Measurements from ENCODE around the gene AFAP1.

The AFAP1 gene

DNA sequence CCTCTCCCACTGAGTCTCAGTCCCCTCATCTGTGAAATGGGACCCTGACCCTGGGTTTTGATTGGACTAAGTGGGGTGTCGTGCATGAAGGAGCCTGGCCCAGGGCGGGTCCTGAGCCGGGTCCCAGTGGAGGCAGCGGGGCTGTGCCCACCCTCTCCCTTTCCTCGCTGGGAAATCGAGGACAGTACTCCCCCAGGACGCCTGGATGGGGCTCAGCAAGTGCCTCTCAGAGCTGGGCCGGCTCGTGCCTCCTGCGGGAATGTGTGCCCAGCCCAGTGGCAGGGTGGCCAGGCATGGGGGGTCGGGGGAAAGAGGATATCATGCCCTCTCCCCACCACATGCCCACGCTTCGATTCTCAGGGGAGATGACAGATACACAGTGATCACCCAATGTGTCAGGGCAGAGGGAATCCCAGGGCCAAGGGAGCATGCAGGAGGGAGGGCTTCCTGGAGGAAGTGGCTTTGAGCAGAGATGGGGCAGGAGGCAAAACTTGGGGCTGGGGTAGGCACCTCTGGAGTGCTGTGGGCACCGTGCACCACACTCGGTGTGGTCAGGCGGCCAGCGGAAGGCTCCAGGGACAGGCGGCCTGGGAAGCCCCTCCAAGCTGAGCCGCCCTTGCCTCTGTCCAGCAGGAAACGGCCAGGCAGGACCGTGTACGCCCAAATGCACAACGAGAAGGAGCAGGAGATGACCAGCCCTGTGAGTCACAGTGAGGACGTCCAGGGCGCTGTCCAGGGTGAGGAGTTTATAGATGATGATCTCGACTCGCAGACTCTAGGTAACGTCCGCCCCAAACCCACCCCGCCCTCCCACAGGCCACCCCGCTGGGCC is 203.0 kb downstream of the AFAP1 start:
- ATAC-seq (replicated peaks; ENCODE audit: extremely low read depth, poor library complexity, severe bottlenecking) = no peak
- Mint-ChIP-seq H3K4me3 (no peak overlapping the region), H3K4me1 (no peaks in the 10 kb centered on the region), H3K36me3 (ENCODE audit: insufficient read depth) (no peaks in the 10 kb centered on the region), H3K27me3 (peaks cover 9% of the 10 kb centered on the region), H3K27ac (ENCODE audit: low read depth) (no peak overlapping the region), H3K9me3 (no peaks in the 10 kb centered on the region)
- DNase-seq (ENCODE audit: low spot score in 2 of 2) = no peak

DNA sequence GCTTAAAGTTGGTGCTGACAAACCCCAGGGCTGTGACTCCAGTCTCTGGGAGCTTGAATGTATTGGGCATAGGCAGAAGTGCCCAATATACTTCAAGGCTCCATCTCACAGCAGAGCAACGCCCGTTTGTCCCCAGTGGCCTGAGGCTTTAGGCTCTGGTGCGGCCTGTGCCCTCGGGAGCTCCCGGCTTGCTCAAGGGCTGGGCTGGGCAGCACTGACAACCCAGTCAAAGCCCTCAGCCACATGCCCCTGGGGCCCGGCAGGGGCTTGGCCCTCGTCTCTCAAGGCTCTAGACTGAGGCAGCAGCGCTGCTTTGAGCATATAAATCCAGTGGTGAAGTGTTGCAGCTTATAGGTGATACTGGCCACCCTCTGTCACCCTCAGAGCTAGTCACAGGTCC is 203.7 kb downstream of the AFAP1 start:
- peaks cover 9% of the 10 kb centered on the region for H3K27me3 Mint-ChIP-seq
- no peaks in the 10 kb centered on the region for H3K4me1 Mint-ChIP-seq
- DNase-seq (ENCODE audit: low spot score in 2 of 2) (no peak), ATAC-seq (replicated peaks; ENCODE audit: extremely low read depth, poor library complexity, severe bottlenecking) (no peak)
- no peaks in the 10 kb centered on the region for H3K9me3 Mint-ChIP-seq
- no peaks in the 10 kb centered on the region for H3K36me3 Mint-ChIP-seq (ENCODE audit: insufficient read depth)
- no peak overlapping the region for H3K27ac Mint-ChIP-seq (ENCODE audit: low read depth)
- H3K4me3 Mint-ChIP-seq = no peak overlapping the region

DNA sequence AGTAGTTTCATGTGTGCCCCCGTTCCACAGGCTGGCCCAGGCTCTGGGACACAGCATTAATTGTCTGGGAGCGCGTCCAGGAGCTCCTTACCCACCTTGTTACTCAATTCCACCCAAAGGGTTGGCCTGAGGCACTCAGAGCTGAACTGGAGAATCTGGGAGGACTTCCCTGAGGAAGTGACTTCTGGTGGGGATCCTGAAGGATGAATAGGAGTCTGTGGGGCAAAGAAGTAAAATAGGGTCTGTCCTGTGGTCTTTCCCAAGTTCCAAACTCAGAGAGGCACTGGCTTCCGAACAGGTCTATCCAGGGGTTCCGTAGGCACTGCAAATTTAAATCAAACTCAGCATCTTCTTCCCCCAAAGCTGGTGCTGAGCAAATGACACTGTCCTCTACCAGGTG is 204.3 kb downstream of the AFAP1 start:
- H3K4me1 Mint-ChIP-seq = no peaks in the 10 kb centered on the region
- ATAC-seq (replicated peaks; ENCODE audit: extremely low read depth, poor library complexity, severe bottlenecking) = no peak
- DNase-seq (ENCODE audit: low spot score in 2 of 2) = no peak
- peaks cover 9% of the 10 kb centered on the region for H3K27me3 Mint-ChIP-seq
- no peak overlapping the region for H3K4me3 Mint-ChIP-seq
- no peak overlapping the region for H3K27ac Mint-ChIP-seq (ENCODE audit: low read depth)
- no peaks in the 10 kb centered on the region for H3K9me3 Mint-ChIP-seq
- H3K36me3 Mint-ChIP-seq (ENCODE audit: insufficient read depth) = no peaks in the 10 kb centered on the region

DNA sequence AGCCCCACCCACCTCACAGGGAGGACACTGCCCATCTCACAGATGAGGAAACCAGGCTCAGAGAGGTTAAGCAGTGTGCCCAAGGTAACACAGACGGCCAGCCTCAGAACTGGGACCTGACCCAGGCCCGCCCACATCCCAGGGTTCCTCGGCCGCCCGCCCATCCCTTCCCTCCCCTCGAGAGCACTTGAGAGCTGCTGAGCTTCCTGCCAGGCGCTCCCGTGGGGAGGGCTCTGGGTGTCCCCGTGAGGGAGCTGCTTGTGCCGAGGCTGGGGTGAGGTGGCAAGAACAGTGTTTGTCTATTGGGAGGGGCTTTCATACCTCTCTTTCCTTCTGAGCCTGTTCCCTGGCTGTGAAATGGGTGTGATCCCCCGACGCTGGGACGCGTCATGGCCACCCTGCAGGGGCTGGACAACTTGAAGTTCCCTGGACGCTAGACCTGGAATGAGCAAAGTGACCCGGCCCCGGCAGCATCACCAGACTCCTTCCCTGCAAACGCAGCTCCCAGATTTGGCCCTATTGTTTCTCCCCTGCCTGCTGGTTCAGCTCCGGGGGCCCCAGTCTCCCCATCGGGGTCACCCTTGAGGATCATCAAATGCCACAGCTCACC is 204.9 kb downstream of the AFAP1 start:
- no peak overlapping the region for H3K4me3 Mint-ChIP-seq
- no peak for DNase-seq (ENCODE audit: low spot score in 2 of 2)
- no peak for ATAC-seq (replicated peaks; ENCODE audit: extremely low read depth, poor library complexity, severe bottlenecking)
- no peaks in the 10 kb centered on the region for H3K9me3 Mint-ChIP-seq
- H3K27ac Mint-ChIP-seq (ENCODE audit: low read depth) = no peak overlapping the region
- no peaks in the 10 kb centered on the region for H3K36me3 Mint-ChIP-seq (ENCODE audit: insufficient read depth)
- H3K4me1 Mint-ChIP-seq = no peaks in the 10 kb centered on the region
- peaks cover 12% of the 10 kb centered on the region for H3K27me3 Mint-ChIP-seq

DNA sequence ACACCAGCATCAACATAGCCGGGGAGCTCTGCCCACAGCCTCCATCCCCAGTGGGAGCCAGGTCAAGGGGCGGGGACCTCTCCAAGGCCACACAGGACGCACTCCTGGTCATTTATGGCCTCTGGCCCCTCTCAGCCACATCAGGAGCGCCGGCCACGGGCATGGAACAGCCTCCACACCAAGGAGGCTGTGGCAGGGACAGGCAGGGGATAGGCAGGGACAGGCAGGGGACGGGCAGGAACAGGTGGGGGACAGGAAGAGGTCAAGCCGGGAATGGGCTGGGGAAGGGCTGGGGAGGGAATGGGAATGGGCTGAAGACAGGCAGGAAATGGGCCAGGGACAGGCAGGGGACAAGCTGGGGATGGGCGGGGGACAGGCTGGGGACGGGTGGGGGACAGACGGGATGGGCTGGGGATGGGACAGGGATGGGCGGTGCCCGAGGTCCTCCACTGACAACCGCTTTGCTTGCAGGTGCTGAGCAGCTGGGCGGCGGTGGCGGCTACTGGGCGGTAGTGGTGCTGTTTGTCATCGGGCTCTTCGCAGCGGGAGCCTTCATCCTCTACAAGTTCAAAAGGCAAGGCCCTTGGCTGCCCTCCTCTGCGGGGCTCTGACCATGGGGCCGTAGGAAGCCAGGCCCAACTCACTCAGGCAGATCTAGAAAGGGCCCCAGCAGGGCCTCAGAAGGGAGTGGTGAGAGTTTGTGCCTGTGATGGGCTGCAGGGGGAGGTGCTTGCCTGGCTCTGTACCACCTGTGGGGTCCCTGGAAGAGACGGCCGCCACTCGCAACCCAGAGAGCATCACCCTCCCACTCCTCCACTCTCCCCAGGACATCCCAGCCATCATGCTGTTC is 205.6 kb downstream of the AFAP1 start:
- H3K4me3 Mint-ChIP-seq = no peak overlapping the region
- no peak for DNase-seq (ENCODE audit: low spot score in 2 of 2)
- H3K9me3 Mint-ChIP-seq = no peaks in the 10 kb centered on the region
- ATAC-seq (replicated peaks; ENCODE audit: extremely low read depth, poor library complexity, severe bottlenecking) = no peak
- no peaks in the 10 kb centered on the region for H3K36me3 Mint-ChIP-seq (ENCODE audit: insufficient read depth)
- H3K4me1 Mint-ChIP-seq = no peaks in the 10 kb centered on the region
- H3K27ac Mint-ChIP-seq (ENCODE audit: low read depth) = no peak overlapping the region
- H3K27me3 Mint-ChIP-seq = peaks cover 19% of the 10 kb centered on the region

DNA sequence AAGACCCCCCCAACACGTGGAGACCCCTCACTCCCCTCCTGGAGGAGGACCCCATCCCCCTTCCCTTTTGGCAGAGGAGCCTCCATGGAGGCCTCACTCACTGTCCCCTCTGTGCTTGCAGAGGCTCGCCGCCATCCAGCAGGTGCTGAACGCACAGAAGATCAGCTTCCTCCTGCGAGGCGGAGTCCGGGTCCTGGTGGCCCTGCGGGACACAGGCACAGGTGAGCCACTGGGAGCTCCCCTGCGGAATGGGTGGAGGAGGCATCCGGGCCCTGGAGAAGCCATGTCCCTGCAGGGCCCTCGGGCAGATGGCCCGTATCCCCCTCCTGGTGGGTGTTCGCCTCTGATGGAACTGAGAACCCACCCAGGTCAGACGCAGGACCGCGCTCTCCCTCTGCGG is 206.5 kb downstream of the AFAP1 start:
- H3K4me3 Mint-ChIP-seq = no peak overlapping the region
- no peaks in the 10 kb centered on the region for H3K4me1 Mint-ChIP-seq
- no peak overlapping the region for H3K27ac Mint-ChIP-seq (ENCODE audit: low read depth)
- DNase-seq (ENCODE audit: low spot score in 2 of 2) (no peak), ATAC-seq (replicated peaks; ENCODE audit: extremely low read depth, poor library complexity, severe bottlenecking) (no peak)
- H3K27me3 Mint-ChIP-seq = peaks cover 27% of the 10 kb centered on the region
- no peaks in the 10 kb centered on the region for H3K9me3 Mint-ChIP-seq
- no peaks in the 10 kb centered on the region for H3K36me3 Mint-ChIP-seq (ENCODE audit: insufficient read depth)

DNA sequence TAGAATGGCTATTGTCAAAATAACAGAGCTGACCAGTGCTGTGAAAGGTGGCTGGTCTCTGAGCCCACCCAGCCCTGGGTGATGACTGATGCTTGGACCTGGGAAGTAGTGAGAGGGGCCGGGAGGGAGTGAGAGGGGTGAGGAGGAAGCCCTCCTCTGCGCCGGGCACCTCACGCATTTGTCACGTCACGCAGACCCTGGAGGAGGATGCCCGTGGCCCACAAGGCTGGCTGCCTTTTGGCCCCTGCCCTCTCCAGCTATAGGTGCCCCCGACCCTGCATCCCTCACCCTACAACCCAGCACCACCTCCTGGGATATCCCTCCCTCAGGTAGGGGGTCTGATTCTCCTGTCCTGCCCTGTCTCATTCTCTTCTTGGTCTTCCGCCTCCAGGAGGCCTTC is 207.4 kb downstream of the AFAP1 start:
- Mint-ChIP-seq H3K27me3 (peaks cover 28% of the 10 kb centered on the region), H3K4me3 (no peak overlapping the region), H3K9me3 (no peaks in the 10 kb centered on the region), H3K4me1 (no peaks in the 10 kb centered on the region), H3K27ac (ENCODE audit: low read depth) (no peak overlapping the region), H3K36me3 (ENCODE audit: insufficient read depth) (no peaks in the 10 kb centered on the region)
- no peak for ATAC-seq (replicated peaks; ENCODE audit: extremely low read depth, poor library complexity, severe bottlenecking)
- DNase-seq (ENCODE audit: low spot score in 2 of 2) = no peak

- H3K9me3 Mint-ChIP-seq = no peaks in the 10 kb centered on the region
- no peak overlapping the region for H3K4me3 Mint-ChIP-seq
- no peaks in the 10 kb centered on the region for H3K36me3 Mint-ChIP-seq (ENCODE audit: insufficient read depth)
- H3K27ac Mint-ChIP-seq (ENCODE audit: low read depth) = no peak overlapping the region
- H3K4me1 Mint-ChIP-seq = no peaks in the 10 kb centered on the region
- DNase-seq (ENCODE audit: low spot score in 2 of 2) (no peak), ATAC-seq (replicated peaks; ENCODE audit: extremely low read depth, poor library complexity, severe bottlenecking) (no peak)
- H3K27me3 Mint-ChIP-seq = peaks cover 28% of the 10 kb centered on the region
Observed at GRCh38 chr4:7731437-7731836, 208.2 kb downstream of the AFAP1 start.

DNA sequence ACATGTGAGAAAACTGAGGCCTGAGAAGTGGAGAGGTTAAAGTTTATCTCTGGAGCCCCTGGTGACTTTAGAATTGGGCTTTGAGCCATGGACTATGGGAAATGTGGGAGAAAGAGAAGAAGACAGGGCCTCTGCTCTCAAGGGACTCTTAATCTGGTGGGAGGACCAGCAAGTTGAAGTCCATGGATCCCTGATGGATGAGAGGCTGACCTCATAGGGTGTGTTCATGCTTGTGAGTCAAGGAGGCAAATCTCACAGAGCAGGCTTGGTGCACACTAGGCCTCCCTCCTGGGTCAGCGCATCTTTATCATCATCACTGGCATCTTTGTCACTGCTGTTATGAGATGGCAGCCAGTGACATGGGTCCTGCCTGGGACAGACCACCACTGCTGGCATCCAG is 211.9 kb downstream of the AFAP1 start:
- ATAC-seq (replicated peaks; ENCODE audit: extremely low read depth, poor library complexity, severe bottlenecking) (no peak), DNase-seq (ENCODE audit: low spot score in 2 of 2) (no peak)
- H3K9me3 Mint-ChIP-seq = peaks cover 7% of the 10 kb centered on the region
- no peaks in the 10 kb centered on the region for H3K4me1 Mint-ChIP-seq
- H3K36me3 Mint-ChIP-seq (ENCODE audit: insufficient read depth) = no peaks in the 10 kb centered on the region
- H3K4me3 Mint-ChIP-seq = no peak overlapping the region
- H3K27ac Mint-ChIP-seq (ENCODE audit: low read depth) = no peak overlapping the region
- peaks cover 21% of the 10 kb centered on the region for H3K27me3 Mint-ChIP-seq

DNA sequence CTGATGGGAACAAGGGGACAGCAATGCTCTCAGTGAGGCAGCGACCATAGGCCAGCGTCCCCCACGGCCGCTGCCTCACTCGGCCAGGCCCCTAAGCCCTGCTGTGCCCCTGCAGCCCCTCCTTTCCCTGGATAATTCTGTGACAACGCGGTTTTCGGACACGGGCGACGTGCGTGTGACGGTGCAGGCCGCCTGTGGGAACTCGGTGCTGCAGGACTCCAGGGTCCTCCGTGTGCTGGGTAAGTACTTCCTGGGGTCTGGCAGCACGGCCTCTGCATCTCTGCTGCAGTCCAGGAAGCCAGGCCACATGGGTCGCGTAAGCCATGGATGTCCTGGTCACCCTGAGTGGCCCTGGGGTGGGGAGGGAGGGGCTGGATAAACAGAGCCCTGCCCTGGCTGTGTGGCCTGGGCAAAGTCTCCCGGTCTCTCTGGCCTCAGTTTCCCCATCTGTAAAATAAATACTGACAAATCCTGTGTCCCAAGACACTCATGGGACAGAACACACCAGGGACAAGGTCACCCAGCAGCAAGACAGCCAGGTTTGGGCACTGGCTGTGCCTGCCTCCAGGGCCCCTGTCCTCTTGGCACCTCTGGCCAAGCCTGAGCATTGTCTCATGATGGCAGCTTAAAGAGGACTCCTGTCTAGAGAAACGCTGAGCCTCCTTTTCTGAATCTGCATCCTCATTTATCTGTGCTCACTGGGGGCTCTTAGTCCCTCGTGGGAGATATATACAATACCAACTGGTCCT is 212.8 kb downstream of the AFAP1 start:
- Mint-ChIP-seq H3K36me3 (ENCODE audit: insufficient read depth) (no peaks in the 10 kb centered on the region), H3K4me3 (no peak overlapping the region), H3K4me1 (no peaks in the 10 kb centered on the region), H3K9me3 (peaks cover 7% of the 10 kb centered on the region), H3K27ac (ENCODE audit: low read depth) (no peak overlapping the region), H3K27me3 (peaks cover 29% of the 10 kb centered on the region)
- ATAC-seq (replicated peaks; ENCODE audit: extremely low read depth, poor library complexity, severe bottlenecking) (no peak), DNase-seq (ENCODE audit: low spot score in 2 of 2) (no peak)

GRCh38 chr4:7725951-7726350 is 213.7 kb downstream of the AFAP1 start:
- H3K9me3 Mint-ChIP-seq = peaks cover 7% of the 10 kb centered on the region
- H3K36me3 Mint-ChIP-seq (ENCODE audit: insufficient read depth) = no peaks in the 10 kb centered on the region
- H3K27ac Mint-ChIP-seq (ENCODE audit: low read depth) = no peak overlapping the region
- H3K27me3 Mint-ChIP-seq = peaks cover 29% of the 10 kb centered on the region
- H3K4me1 Mint-ChIP-seq = no peaks in the 10 kb centered on the region
- ATAC-seq (replicated peaks; ENCODE audit: extremely low read depth, poor library complexity, severe bottlenecking) (no peak), DNase-seq (ENCODE audit: low spot score in 2 of 2) (no peak)
- no peak overlapping the region for H3K4me3 Mint-ChIP-seq

GRCh38 chr4:7723625-7724024 is 216.0 kb downstream of the AFAP1 start:
- H3K27ac Mint-ChIP-seq (ENCODE audit: low read depth) = no peak overlapping the region
- peaks cover 7% of the 10 kb centered on the region for H3K9me3 Mint-ChIP-seq
- H3K27me3 Mint-ChIP-seq = peaks cover 24% of the 10 kb centered on the region
- H3K4me3 Mint-ChIP-seq = no peak overlapping the region
- ATAC-seq (replicated peaks; ENCODE audit: extremely low read depth, poor library complexity, severe bottlenecking) (no peak), DNase-seq (ENCODE audit: low spot score in 2 of 2) (no peak)
- no peaks in the 10 kb centered on the region for H3K36me3 Mint-ChIP-seq (ENCODE audit: insufficient read depth)
- no peaks in the 10 kb centered on the region for H3K4me1 Mint-ChIP-seq

All from central memory CD8-positive, alpha-beta T cell (primary cell).